GM10847 (cell line): Measurements from ENCODE around the gene CLCN7.

ENCODE experiments used
- POLR2A ChIP-seq: IDR thresholded peaks from 2 replicates; pipeline ENCODE4 v1.6.1; 2011; ENCODE audit not compliant: insufficient read length; ENCODE audit errors: extremely low read depth

The CLCN7 gene

GRCh38 chr16:1495211-1495888 is 20.5 kb upstream of the CLCN7 start:
- no peak for TF ChIP-seq POLR2A

- no peak for TF ChIP-seq POLR2A
Measured at GRCh38 chr16:1494711-1495110, 19.9 kb upstream of the CLCN7 start.

GRCh38 chr16:1494129-1494640 is 19.4 kb upstream of the CLCN7 start:
- no peak for TF ChIP-seq POLR2A

- TF ChIP-seq POLR2A = no peak
Measured at GRCh38 chr16:1493746-1494094, 18.9 kb upstream of the CLCN7 start.

- no peak for TF ChIP-seq POLR2A
Measured at GRCh38 chr16:1492923-1493745, 18.3 kb upstream of the CLCN7 start, which contains the start of gene TELO2. Gene TELO2, plus strand, starts transcription at chr16:1493360. Its CDS starts 922 bp downstream, at chr16:1494282.

- no peak for TF ChIP-seq POLR2A
Measured at GRCh38 chr16:1492082-1492922, 17.5 kb upstream of the CLCN7 start.

GRCh38 chr16:1491327-1491726 is 16.5 kb upstream of the CLCN7 start:
- no peak for TF ChIP-seq POLR2A

- no peak for TF ChIP-seq POLR2A
Measured at GRCh38 chr16:1489077-1489476, 14.2 kb upstream of the CLCN7 start.

GRCh38 chr16:1488619-1489018 is 13.8 kb upstream of the CLCN7 start, which contains the start of gene PTX4:
Gene PTX4, minus strand, starts transcription at chr16:1488944. Its CDS starts 35 bp downstream, at chr16:1488909.
- TF ChIP-seq POLR2A = no peak

- no peak for TF ChIP-seq POLR2A
Measured at GRCh38 chr16:1488054-1488601, 13.3 kb upstream of the CLCN7 start.

GRCh38 chr16:1487395-1488053 is 12.7 kb upstream of the CLCN7 start:
- TF ChIP-seq POLR2A = no peak

GRCh38 chr16:1486551-1487390 is 11.9 kb upstream of the CLCN7 start:
- no peak for TF ChIP-seq POLR2A

GRCh38 chr16:1485847-1486496 is 11.1 kb upstream of the CLCN7 start:
- no peak for TF ChIP-seq POLR2A
